ENCODE measurements around the gene WRAP73.

- TF ChIP-seq CTCF (IDR thresholded peaks at IDR 0.05) (no peak), POLR2A (IDR thresholded peaks at IDR 0.05) (no peak)
Measured at GRCh38 chr1:3623441-3624199, 26.3 kb downstream of the WRAP73 start.

Measured in adrenal gland (tissue), 5 donors.